ENCODE measurements around the gene NEAT1.
A peak's percentile ranks its signal among the peaks of the same experiment; 100 is the strongest.

- TF ChIP-seq CTCF (IDR thresholded peaks at IDR 0.05) (no peak), POLR2A (IDR thresholded peaks at IDR 0.05) (peak in 1 of 2 donors; percentile 53)
These were observed 1.1 kb downstream of the NEAT1 start for GRCh38 chr11:65423516-65424204.

All from thyroid gland (tissue), 4 donors.